Aorta (tissue), 5 donors: ENCODE results near the gene DCST1. TPM values are rescaled to one million over a fixed set of nuclear protein-coding genes. Genes with fewer than 3 reads are reported as not detected.
A peak's percentile ranks its signal among the peaks of the same experiment; 100 is the strongest.

Experiments used
- ATAC-seq: fragments of 200-7000 bp; cut with Tn5 transposase; one replicate; pipeline ENCODE4 v1.9.1; 2022; ENCODE audit warnings: moderate library complexity; ENCODE audit not compliant: low FRiP score
- DNase-seq, 2 donors: peaks; one replicate each; pipeline ENCODE4 v3.0.0-alpha.2; 2020
- H3K27ac ChIP-seq, 2 donors: one replicate each; pipeline ENCODE4 v1.5.1; 2013; ENCODE audit warnings: low read length in 2 of 2, mild to moderate bottlenecking in 2 of 2, moderate library complexity in 2 of 2, control low read depth in 1 of 2, inconsistent platforms in 1 of 2, low read depth in 1 of 2
- H3K27me3 ChIP-seq, 2 donors: one replicate each; pipeline ENCODE4 v1.6.1; 2013; ENCODE audit warnings: control low read depth in 1 of 2, low read length in 1 of 2, mild to moderate bottlenecking in 1 of 2, moderate library complexity in 1 of 2; ENCODE audit not compliant: insufficient read depth in 2 of 2, control insufficient read depth in 1 of 2
- H3K36me3 ChIP-seq, 2 donors: one replicate each; pipeline ENCODE4 v1.6.1; 2013; ENCODE audit warnings: control low read depth in 1 of 2, low read length in 1 of 2, mild to moderate bottlenecking in 1 of 2; ENCODE audit not compliant: insufficient read depth in 2 of 2, control insufficient read depth in 1 of 2
- H3K4me1 ChIP-seq, 2 donors: one replicate each; pipeline ENCODE4 v1.6.1; 2013; ENCODE audit warnings: low read length in 2 of 2, control low read depth in 1 of 2, mild to moderate bottlenecking in 1 of 2, moderate library complexity in 1 of 2; ENCODE audit not compliant: insufficient read depth in 2 of 2, control insufficient read depth in 1 of 2
- H3K4me3 ChIP-seq, 2 donors: one replicate each; pipeline ENCODE4 v1.5.1; 2013; ENCODE audit warnings: low read length in 2 of 2, control low read depth in 1 of 2, mild to moderate bottlenecking in 1 of 2
- H3K9me3 ChIP-seq: one replicate; pipeline ENCODE4 v1.6.1; 2013; ENCODE audit warnings: mild to moderate bottlenecking, low read length; ENCODE audit not compliant: control insufficient read depth
- WGBS, 2 donors: extraction: QIAGEN DNeasy Blood & Tissue Kit; methylation state at CpG; one replicate each; pipeline ENCODE4 v1.1.7; 2013; 5-methylcytosine and 5-hydroxymethylcytosine counted together
- intact Hi-C, 2 donors: fragments of 100-400 bp; cut with DNase I; formaldehyde crosslinking; loops; one replicate each; pipeline versions ENCODE4 v1.14.2 to v1.15.0; 2022
- polyA plus RNA-seq, 2 donors: library from polyadenylated mRNA; stranded (reverse); fragments of 200-250 nt; gene quantifications; one replicate each; pipeline ENCODE4 v1.2.3, GENCODE V29; 2013
- total RNA-seq, 2 donors: library from RNA; stranded (reverse); fragmentation: NEBNext Ultra II Directional; extraction: Animal tissue kit (Norgen Biotek cat#: 25700); gene quantifications; one replicate each; pipeline ENCODE4 v1.2.1, GENCODE V29; 2021
- donor health status: healthy with polysubstance abuse.
- donor health status: Bipolar disorder and iron deficiency.
- donor health status: DM: no; HTN: no; CAD: no.
- donor health status: DM: no; HTN: no; CAD: no.
- donor health status: DM: yes; HTN: yes; CAD: no.

Gene DCST1
- total and polyA plus RNA-seq, 4 donors = 0.26 TPM; not detected in 3

GRCh38 chr1:155070158-155070621, 36.6 kb downstream of the DCST1 start:
- Histone ChIP-seq H3K4me3 (no peak overlapping the region), H3K4me1 (no peaks in the 10 kb centered on the region), H3K9me3 (no peaks in the 10 kb centered on the region), H3K27me3 (no peaks in the 10 kb centered on the region), H3K27ac (no peak overlapping the region), H3K36me3 (no peaks in the 10 kb centered on the region)
- WGBS, 2 donors = 24 to 37% methylated on average over 22 to 28 of the region's 28 CpGs
- no peak for ATAC-seq
- no peak for DNase-seq
- intact Hi-C loops = no loop called here

GRCh38 chr1:155070721-155071569, 37.3 kb downstream of the DCST1 start:
- Histone ChIP-seq H3K36me3 (no peaks in the 10 kb centered on the region), H3K4me1 (no peaks in the 10 kb centered on the region), H3K9me3 (no peaks in the 10 kb centered on the region), H3K4me3 (no peak overlapping the region), H3K27me3 (no peaks in the 10 kb centered on the region), H3K27ac (no peak overlapping the region)
- intact Hi-C loops = no loop called here
- 2 to 3% methylated on average over 60 to 61 of the region's 61 CpGs for WGBS, 2 donors
- DNase-seq = peak; percentile 84 to 92
- peak; percentile 84 for ATAC-seq

- H3K4me3 ChIP-seq = no peak overlapping the region
- ATAC-seq = no peak
- H3K27me3 ChIP-seq = no peaks in the 10 kb centered on the region
- DNase-seq = peak in 1 of 2 donors; percentile 78
- no peaks in the 10 kb centered on the region for H3K9me3 ChIP-seq
- no peaks in the 10 kb centered on the region for H3K36me3 ChIP-seq
- WGBS, 2 donors = 71 to 74% methylated on average over 14 of the region's 14 CpGs
- H3K27ac ChIP-seq = no peak overlapping the region
- intact Hi-C loops = no loop called here
- H3K4me1 ChIP-seq = no peaks in the 10 kb centered on the region
Measured at GRCh38 chr1:155071701-155072100, 38.1 kb downstream of the DCST1 start.

- Histone ChIP-seq H3K27me3 (no peaks in the 10 kb centered on the region), H3K36me3 (no peaks in the 10 kb centered on the region), H3K4me1 (no peaks in the 10 kb centered on the region), H3K27ac (no peak overlapping the region), H3K4me3 (no peak overlapping the region), H3K9me3 (no peaks in the 10 kb centered on the region)
- intact Hi-C loops = no loop called here
- no peak for ATAC-seq
- peak in 1 of 2 donors; percentile 48 for DNase-seq
- WGBS, 2 donors = 68 to 70% methylated on average over 7 of the region's 7 CpGs
Measured at GRCh38 chr1:155072531-155073289, 39.1 kb downstream of the DCST1 start.

GRCh38 chr1:155073377-155074242, 40.0 kb downstream of the DCST1 start:
- no peaks in the 10 kb centered on the region for H3K27me3 ChIP-seq
- intact Hi-C loops = no loop called here

GRCh38 chr1:155075535-155075934, 41.9 kb downstream of the DCST1 start:
- 63 to 67% methylated on average over 5 of the region's 5 CpGs for WGBS, 2 donors
- no peaks in the 10 kb centered on the region for H3K9me3 ChIP-seq
- H3K27ac ChIP-seq = no peak overlapping the region
- no peak overlapping the region for H3K4me3 ChIP-seq
- ATAC-seq = no peak
- no peaks in the 10 kb centered on the region for H3K4me1 ChIP-seq
- no peaks in the 10 kb centered on the region for H3K36me3 ChIP-seq
- DNase-seq = peak in 1 of 2 donors; percentile 63
- no peaks in the 10 kb centered on the region for H3K27me3 ChIP-seq
- intact Hi-C loops = no loop called here

More at GRCh38 chr1:155073377-155074242, 40.0 kb downstream of the DCST1 start:
- no peaks in the 10 kb centered on the region for H3K36me3 ChIP-seq
- H3K4me3 ChIP-seq = no peak overlapping the region
- ATAC-seq = no peak
- 94 to 100% methylated on average over 3 of the region's 3 CpGs for WGBS, 2 donors
- H3K9me3 ChIP-seq = no peaks in the 10 kb centered on the region
- H3K4me1 ChIP-seq = no peaks in the 10 kb centered on the region
- no peak overlapping the region for H3K27ac ChIP-seq
- peak in 1 of 2 donors; percentile 51 for DNase-seq

- peak in 1 of 2 donors; percentile 4 for DNase-seq
- H3K27me3 ChIP-seq = no peaks in the 10 kb centered on the region
- no peaks in the 10 kb centered on the region for H3K9me3 ChIP-seq
- WGBS, 2 donors = 56 to 59% methylated on average over 1 of the region's 1 CpG
- H3K36me3 ChIP-seq = no peaks in the 10 kb centered on the region
- intact Hi-C loops = no loop called here
- no peaks in the 10 kb centered on the region for H3K4me1 ChIP-seq
- H3K4me3 ChIP-seq = no peak overlapping the region
- H3K27ac ChIP-seq = no peak overlapping the region
- no peak for ATAC-seq
Measured at GRCh38 chr1:155076371-155076770, 42.7 kb downstream of the DCST1 start.

- Histone ChIP-seq H3K4me1 (no peaks in the 10 kb centered on the region), H3K9me3 (no peaks in the 10 kb centered on the region), H3K27ac (no peak overlapping the region), H3K4me3 (no peak overlapping the region), H3K27me3 (no peaks in the 10 kb centered on the region), H3K36me3 (no peaks in the 10 kb centered on the region)
- intact Hi-C loops = no loop called here
- WGBS, 2 donors = 87 to 90% methylated on average over 3 of the region's 3 CpGs
- DNase-seq (peak in 1 of 2 donors; percentile 41), ATAC-seq (no peak)
Measured at GRCh38 chr1:155077346-155077745, 43.7 kb downstream of the DCST1 start.
